Fibroblast of lung (primary cell): ENCODE results near the gene IQGAP2. TPM values are rescaled to one million over a fixed set of nuclear protein-coding genes. Genes with fewer than 3 reads are reported as not detected.

Experiments used
- DNase-seq, 2 donors: peaks; one replicate each; pipeline versions ENCODE4 v3.0.0 to v3.0.0-alpha.2; 2010; ENCODE audit warnings: low read depth in 2 of 2
- H2AFZ ChIP-seq: 2 replicates; pipeline ENCODE4 v1.5.1; 2012; ENCODE audit warnings: low read length, control low read depth, inconsistent platforms
- H3K27ac ChIP-seq: 2 replicates; pipeline ENCODE4 v1.5.1; 2011; ENCODE audit warnings: low read length, control low read depth; ENCODE audit not compliant: insufficient read depth
- H3K27me3 ChIP-seq: 2 replicates; pipeline ENCODE4 v1.5.1; 2011; ENCODE audit warnings: mild to moderate bottlenecking, low read length; ENCODE audit not compliant: control insufficient read depth, insufficient read depth
- H3K36me3 ChIP-seq: 2 replicates; pipeline ENCODE4 v1.5.1; 2011; ENCODE audit warnings: low read length; ENCODE audit not compliant: control insufficient read depth, insufficient read depth
- H3K4me1 ChIP-seq: 2 replicates; pipeline ENCODE4 v1.5.1; 2011; ENCODE audit warnings: low read length; ENCODE audit not compliant: control insufficient read depth, insufficient read depth; ENCODE audit errors: extremely low read depth
- H3K4me2 ChIP-seq: 2 replicates; pipeline ENCODE4 v1.5.1; 2011; ENCODE audit warnings: low read length, control low read depth; ENCODE audit not compliant: insufficient read depth; ENCODE audit errors: extremely low read depth
- H3K4me3 ChIP-seq, 4 experiments: fragments of 200-600 bp in 1 of 4; sonication (generic) in 1 of 4; replicated peaks in 1 of 4; 2 replicates each; pipeline ENCODE4 v1.5.1; 2011 to 2016; ENCODE audit warnings: low read length in 4 of 4, low read depth in 3 of 4, mild to moderate bottlenecking in 3 of 4, control low read depth in 2 of 4, inconsistent platforms in 1 of 4, mixed read lengths in 1 of 4; ENCODE audit not compliant: insufficient read depth in 1 of 4; ENCODE audit errors: control extremely low read depth in 1 of 4
- H3K79me2 ChIP-seq: 2 replicates; pipeline ENCODE4 v1.5.1; 2012; ENCODE audit warnings: mild to moderate bottlenecking, low read length, inconsistent platforms; ENCODE audit not compliant: control insufficient read depth, insufficient read depth
- H3K9ac ChIP-seq: 2 replicates; pipeline ENCODE4 v1.5.1; 2011; ENCODE audit warnings: mild to moderate bottlenecking, low read length, control low read depth; ENCODE audit not compliant: insufficient read depth
- H3K9me3 ChIP-seq: 2 replicates; pipeline ENCODE4 v1.5.1; 2012; ENCODE audit warnings: low read depth, low read length; ENCODE audit not compliant: control insufficient read depth, insufficient read depth
- H4K20me1 ChIP-seq: 2 replicates; pipeline ENCODE4 v1.5.1; 2011; ENCODE audit warnings: low read length; ENCODE audit not compliant: control insufficient read depth, insufficient read depth; ENCODE audit errors: extremely low read depth
- CTCF ChIP-seq, 2 donors: IDR thresholded peaks in 1 of 2; conservative IDR thresholded peaks in 1 of 2; 1 replicate in 1 of 2; 2 replicates in 1 of 2; pipeline ENCODE4 v1.5.1; 2011 to 2012; ENCODE audit warnings: low read length in 2 of 2, control low read depth in 1 of 2, inconsistent platforms in 1 of 2, low read depth in 1 of 2, mild to moderate bottlenecking in 1 of 2
- EZH2 ChIP-seq: IDR thresholded peaks from 2 replicates; pipeline ENCODE4 v1.5.1; 2012; ENCODE audit warnings: low read length, control low read depth, mild to moderate bottlenecking; ENCODE audit errors: missing control alignments
- polyA plus RNA-seq, 2 donors: library from polyadenylated mRNA; depleted of rRNA in 1 of 2; stranded (reverse) in 1 of 2; unstranded in 1 of 2; fragments of >200 nt; gene quantifications; 2 replicates each; pipeline ENCODE4 v1.2.1, GENCODE V29; 2011 to 2012; ENCODE audit warnings: missing spikeins in 1 of 2
- total RNA-seq: library from RNA; depleted of rRNA; stranded (reverse); fragments of >200 nt; gene quantifications from 2 replicates; pipeline ENCODE4 v1.2.1, GENCODE V29; 2014

Gene IQGAP2
- total and polyA plus RNA-seq, 2 donors (not counting 1 experiment from before 2014, with no cell fraction given) = 5.1 to 7.9 TPM

DNA sequence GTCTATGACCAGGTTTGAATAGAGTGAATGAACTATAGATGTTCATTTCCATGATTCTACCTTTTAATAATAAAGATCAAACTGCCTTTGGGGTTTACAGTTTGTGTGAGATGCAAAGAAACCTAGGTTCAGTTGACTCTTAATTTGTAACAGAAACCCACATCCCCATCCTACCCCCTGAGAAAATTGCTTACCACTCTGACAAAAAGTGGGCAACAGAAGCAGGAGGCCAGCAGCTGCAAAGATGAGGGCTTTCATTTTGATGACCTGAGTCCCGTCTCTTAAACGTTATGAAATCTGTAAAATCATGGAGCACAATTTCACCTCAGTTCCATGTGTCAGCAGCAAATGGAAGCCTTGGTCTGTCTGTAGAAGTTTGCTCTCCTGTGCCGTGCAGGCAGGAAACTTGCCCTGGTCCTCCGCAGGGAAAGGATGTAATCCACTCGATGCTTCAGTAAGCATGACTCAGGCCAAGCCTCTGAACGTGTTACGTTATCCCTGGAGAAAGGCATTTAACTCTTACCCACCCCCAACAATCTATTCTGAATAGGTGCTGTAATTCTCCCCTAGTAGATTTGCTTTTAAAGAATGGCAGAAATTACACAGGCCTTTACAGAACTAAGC is 220.0 kb downstream of the IQGAP2 start, which contains the start of gene F2RL2:
Gene F2RL2 (minus strand): TSS at position 431 of the 624 bp plus-strand sequence. CDS start 173 bp downstream, at position 258.
- H3K36me3 ChIP-seq = no peaks in the 10 kb centered on the region
- H3K4me2 ChIP-seq = peak within 1 kb of the TSS; percentile 68
- peaks cover 2% of the 10 kb centered on the region for H3K4me1 ChIP-seq
- no peaks in the 10 kb centered on the region for H3K9me3 ChIP-seq
- peak within 1 kb of the TSS; percentile 53 for H3K27ac ChIP-seq
- DNase-seq = peak; percentile 81 to 91
- no peak for TF ChIP-seq EZH2
- H4K20me1 ChIP-seq = no peaks in the 10 kb centered on the region
- peaks cover 15% of the 10 kb centered on the region for H3K79me2 ChIP-seq
- no peaks in the 10 kb centered on the region for H3K27me3 ChIP-seq
- peak within 1 kb of the TSS; percentile 45 for H2AFZ ChIP-seq
- H3K4me3 ChIP-seq = peak within 1 kb of the TSS; percentile 26 to 63 (median 46)
- no peak within 1 kb of the TSS for H3K9ac ChIP-seq

DNA sequence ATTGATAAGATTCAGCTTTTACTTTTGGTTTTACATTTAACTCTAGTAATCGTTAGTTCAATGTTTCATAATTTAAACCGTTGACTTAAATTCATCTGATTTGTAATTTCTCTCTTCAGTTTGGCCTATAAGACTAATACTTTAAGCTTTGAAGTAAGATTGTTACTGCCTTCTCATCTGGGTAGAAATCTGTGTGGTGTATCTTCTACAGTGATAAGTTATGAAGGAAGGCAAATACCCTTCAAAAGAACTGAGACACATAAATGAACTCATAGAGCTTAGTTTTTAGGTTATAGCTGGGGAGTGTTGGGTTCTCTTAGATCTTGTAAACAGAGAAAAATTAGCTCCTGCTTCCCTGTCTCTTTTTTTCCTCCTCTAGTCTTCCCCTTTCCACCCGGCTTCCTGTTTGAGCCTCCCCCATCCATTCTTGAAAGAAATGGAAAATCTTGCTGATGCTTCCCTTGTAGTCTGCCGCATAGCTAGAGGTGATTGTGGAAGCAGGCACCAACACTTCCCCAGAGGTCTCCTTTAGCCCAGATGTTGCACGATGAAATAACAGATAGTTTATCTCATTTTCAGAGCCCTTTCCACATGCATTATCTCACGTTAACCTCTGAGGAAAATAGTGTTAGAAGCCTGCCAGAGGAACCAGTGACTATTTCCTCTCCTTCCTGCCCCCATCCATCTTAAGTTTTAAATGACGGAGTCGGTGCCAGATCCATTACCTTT is 222.2 kb downstream of the IQGAP2 start:
- Histone ChIP-seq H3K27ac (no peak overlapping the region), H2AFZ (peak overlapping the region; percentile 36), H3K79me2 (peaks cover 14% of the 10 kb centered on the region), H3K4me2 (no peak overlapping the region), H3K4me1 (no peaks in the 10 kb centered on the region), H3K9ac (no peak overlapping the region), H3K36me3 (no peaks in the 10 kb centered on the region), H4K20me1 (no peaks in the 10 kb centered on the region), H3K27me3 (no peaks in the 10 kb centered on the region), H3K4me3 (no peak overlapping the region), H3K9me3 (no peaks in the 10 kb centered on the region)
- TF ChIP-seq EZH2 (no peak), CTCF (conservative IDR thresholded peaks at IDR 0.05 in 1 of 2, IDR thresholded peaks at IDR 0.05 in 1 of 2; ENCODE audit: low read depth in 1 of 2, low read length in 2 of 2) (no peak)
- no peak for DNase-seq

DNA sequence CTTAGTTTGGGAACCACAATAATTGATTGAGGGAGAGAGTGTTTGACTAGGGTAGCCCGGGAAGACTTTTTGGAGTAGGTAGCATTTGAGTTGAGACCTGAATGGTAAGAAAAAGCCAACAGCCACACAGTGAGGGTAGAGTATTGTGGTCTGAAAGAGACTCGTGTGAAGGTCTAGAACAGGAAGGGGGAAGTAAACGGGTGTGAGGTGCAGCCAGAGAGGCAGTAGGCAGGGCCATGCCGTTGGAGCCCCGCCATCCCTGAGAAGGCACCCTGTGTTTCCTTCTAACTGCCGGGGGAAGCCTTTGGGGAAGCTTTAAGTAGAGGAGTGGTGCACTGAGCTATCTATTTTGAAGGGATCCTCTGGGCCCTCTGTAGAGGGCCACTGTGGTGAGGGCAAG is 223.7 kb downstream of the IQGAP2 start:
- no peaks in the 10 kb centered on the region for H3K9me3 ChIP-seq
- H4K20me1 ChIP-seq = no peaks in the 10 kb centered on the region
- no peak overlapping the region for H3K4me2 ChIP-seq
- no peak for TF ChIP-seq CTCF (conservative IDR thresholded peaks at IDR 0.05 in 1 of 2, IDR thresholded peaks at IDR 0.05 in 1 of 2; ENCODE audit: low read depth in 1 of 2, low read length in 2 of 2)
- no peaks in the 10 kb centered on the region for H3K27me3 ChIP-seq
- H3K27ac ChIP-seq = no peak overlapping the region
- H3K4me1 ChIP-seq = no peaks in the 10 kb centered on the region
- H2AFZ ChIP-seq = no peak overlapping the region
- H3K4me3 ChIP-seq = no peak overlapping the region
- H3K79me2 ChIP-seq = peaks cover 5% of the 10 kb centered on the region
- no peak for DNase-seq
- H3K9ac ChIP-seq = no peak overlapping the region
- H3K36me3 ChIP-seq = no peaks in the 10 kb centered on the region
